SK-N-SH treated with all-trans-retinoic acid at 6 μM for 48 hours (cell line): Measurements from ENCODE around the gene RPA1.

Experiments used
- CREB5 ChIP-seq: fragments of 250-450 bp; sonication (Bioruptor Pico); IDR thresholded peaks from 2 replicates; pipeline ENCODE4 v1.5.1; 2020; ENCODE audit warnings: low read depth, mild to moderate bottlenecking, moderate library complexity
- CSRNP3 ChIP-seq: fragments of 250-450 bp; sonication (Bioruptor Pico); IDR thresholded peaks from 2 replicates; pipeline ENCODE4 v1.5.1; 2021; ENCODE audit warnings: mild to moderate bottlenecking, moderate library complexity
- RARB ChIP-seq: fragments of 250-450 bp; sonication (Bioruptor Pico); IDR thresholded peaks from 2 replicates; pipeline ENCODE4 v1.8.0; 2021; ENCODE audit warnings: mild to moderate bottlenecking, moderate library complexity
- SNAI2 ChIP-seq: fragments of 250-450 bp; sonication (Bioruptor Pico); IDR thresholded peaks from 2 replicates; pipeline ENCODE4 v1.5.0; 2020; ENCODE audit warnings: mild to moderate bottlenecking, moderate library complexity
- TOX ChIP-seq: fragments of 250-450 bp; sonication (Bioruptor Pico); IDR thresholded peaks from 2 replicates; pipeline ENCODE4 v1.8.0; 2021; ENCODE audit warnings: mild to moderate bottlenecking, moderate library complexity, borderline replicate concordance
- TSHZ2 ChIP-seq: fragments of 250-450 bp; sonication (Bioruptor Pico); IDR thresholded peaks from 2 replicates; pipeline ENCODE4 v1.5.0; 2020; ENCODE audit warnings: mild to moderate bottlenecking, moderate library complexity
- ZFP3 ChIP-seq: fragments of 250-450 bp; sonication (Bioruptor Pico); IDR thresholded peaks from 2 replicates; pipeline ENCODE4 v1.5.0; 2020; ENCODE audit warnings: mild to moderate bottlenecking, moderate library complexity
- ZFP30 ChIP-seq: fragments of 450-650 bp; formaldehyde crosslinking; IDR thresholded peaks from 2 replicates; pipeline ENCODE4 v1.5.0; 2022; ENCODE audit warnings: mild to moderate bottlenecking, moderate library complexity
- ZNF565 ChIP-seq: fragments of 450-650 bp; formaldehyde crosslinking; conservative IDR thresholded peaks from 2 replicates; pipeline ENCODE4 v1.5.0; 2020; ENCODE audit warnings: low read depth, mild to moderate bottlenecking, moderate library complexity
- ZNF8 ChIP-seq: fragments of 450-650 bp; formaldehyde crosslinking; IDR thresholded peaks from 2 replicates; pipeline ENCODE4 v1.5.0; 2020; ENCODE audit warnings: mild to moderate bottlenecking, moderate library complexity

GRCh38 chr17:1872976-1873375 is 43.2 kb downstream of the RPA1 start:
- TF ChIP-seq TOX (CRISPR knock-in tag) (no peak), SNAI2 (CRISPR knock-in tag) (no peak), ZNF565 (no peak), ZFP30 (no peak), RARB (CRISPR knock-in tag) (no peak), ZNF8 (CRISPR knock-in tag) (no peak), TSHZ2 (CRISPR knock-in tag) (no peak), CSRNP3 (CRISPR knock-in tag) (no peak), ZFP3 (no peak), CREB5 (CRISPR knock-in tag) (no peak)
